Endothelial cell of hepatic sinusoid (primary cell): ENCODE measurements around the gene P2RY6.

Source experiments
- in situ Hi-C: cut with HindIII; loops from 2 replicates; pipeline ENCODE4 v1.10.0; 2017; ENCODE audit warnings: low sequenced_read_pairs

P2RY6 gene, protein sequence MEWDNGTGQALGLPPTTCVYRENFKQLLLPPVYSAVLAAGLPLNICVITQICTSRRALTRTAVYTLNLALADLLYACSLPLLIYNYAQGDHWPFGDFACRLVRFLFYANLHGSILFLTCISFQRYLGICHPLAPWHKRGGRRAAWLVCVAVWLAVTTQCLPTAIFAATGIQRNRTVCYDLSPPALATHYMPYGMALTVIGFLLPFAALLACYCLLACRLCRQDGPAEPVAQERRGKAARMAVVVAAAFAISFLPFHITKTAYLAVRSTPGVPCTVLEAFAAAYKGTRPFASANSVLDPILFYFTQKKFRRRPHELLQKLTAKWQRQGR

DNA sequence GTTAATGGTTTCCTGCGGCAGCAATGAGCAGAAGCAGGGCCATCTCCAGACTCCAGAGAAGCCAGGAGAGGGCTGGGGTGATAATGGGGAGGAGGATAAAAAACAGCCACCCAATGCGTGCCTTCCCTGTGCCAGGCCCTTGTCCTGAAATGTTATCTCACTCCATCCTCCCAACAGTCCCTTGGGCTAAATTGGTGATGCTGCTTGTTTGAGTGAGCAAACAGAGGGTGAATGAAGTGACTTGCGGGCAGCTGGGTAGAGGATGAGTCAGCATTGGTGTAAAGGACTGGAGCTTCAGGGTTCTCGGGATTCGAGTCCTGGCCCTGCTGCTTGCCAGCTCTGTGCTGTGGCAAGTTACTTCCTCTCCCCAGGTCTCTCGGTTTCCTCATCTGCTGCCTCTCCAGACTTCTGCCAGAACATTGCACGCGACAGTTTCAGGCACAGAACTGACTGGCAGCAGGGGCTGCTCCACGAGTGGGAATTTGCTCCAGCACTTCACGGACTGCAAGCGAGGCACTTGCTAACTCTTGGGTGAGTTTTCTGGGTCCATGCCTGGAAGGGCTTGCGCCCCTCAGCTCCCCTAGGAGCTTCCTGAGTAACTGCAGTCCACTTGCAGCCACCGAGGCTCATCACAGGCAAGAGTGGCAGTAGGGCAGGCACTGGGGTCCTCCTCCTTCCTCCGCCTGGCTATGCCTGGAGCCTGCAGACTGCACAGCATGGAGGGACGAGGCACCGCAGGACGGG lies at the start of gene P2RY6:
TSS of gene P2RY6 (plus strand) at position 403 of the 744 bp plus-strand sequence. CDS start 24,181 bp downstream, outside the sequence.
- in situ Hi-C loops = no loop called here

DNA sequence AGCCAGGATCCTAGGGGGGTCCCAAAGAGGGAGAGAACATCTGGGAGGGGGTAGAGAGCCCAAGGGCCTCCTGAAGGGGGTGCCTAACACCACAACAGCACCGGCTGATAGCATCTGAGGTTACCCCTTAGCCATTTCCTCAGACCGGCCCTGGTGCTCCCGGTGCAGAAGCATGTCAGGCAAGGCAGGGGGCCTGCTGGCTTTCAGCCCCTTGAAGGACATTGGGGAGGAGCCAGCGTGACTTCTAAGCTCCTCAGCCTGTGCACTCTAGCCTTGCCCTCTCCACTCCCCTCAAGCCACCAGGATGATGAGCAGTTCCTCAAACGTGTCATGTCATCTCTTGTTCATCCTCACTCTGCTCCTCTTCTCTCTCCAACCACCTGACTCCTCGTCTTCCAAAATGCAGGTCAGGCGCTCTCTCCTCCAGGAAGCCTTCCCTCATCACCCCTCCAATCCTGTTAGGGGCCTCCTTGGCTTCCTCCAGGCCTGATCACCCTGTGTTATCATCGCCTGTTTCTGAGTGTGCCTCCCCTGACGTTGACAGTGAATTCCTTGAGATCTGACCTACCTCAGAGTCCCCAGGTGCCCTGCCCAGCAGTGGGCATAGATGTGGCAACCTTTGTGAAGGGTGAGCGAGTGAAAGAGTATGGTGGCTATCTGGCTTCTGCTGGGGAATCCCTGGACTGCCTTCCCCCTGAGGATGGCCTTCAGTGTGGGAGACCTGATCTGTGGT lies 48.0 kb upstream of the P2RY6 start:
- in situ Hi-C loops = loop anchor here (5.0 kb wide), 2 partner anchors 47 to 58 kb away; no protein-coding TSS in a partner anchor

DNA sequence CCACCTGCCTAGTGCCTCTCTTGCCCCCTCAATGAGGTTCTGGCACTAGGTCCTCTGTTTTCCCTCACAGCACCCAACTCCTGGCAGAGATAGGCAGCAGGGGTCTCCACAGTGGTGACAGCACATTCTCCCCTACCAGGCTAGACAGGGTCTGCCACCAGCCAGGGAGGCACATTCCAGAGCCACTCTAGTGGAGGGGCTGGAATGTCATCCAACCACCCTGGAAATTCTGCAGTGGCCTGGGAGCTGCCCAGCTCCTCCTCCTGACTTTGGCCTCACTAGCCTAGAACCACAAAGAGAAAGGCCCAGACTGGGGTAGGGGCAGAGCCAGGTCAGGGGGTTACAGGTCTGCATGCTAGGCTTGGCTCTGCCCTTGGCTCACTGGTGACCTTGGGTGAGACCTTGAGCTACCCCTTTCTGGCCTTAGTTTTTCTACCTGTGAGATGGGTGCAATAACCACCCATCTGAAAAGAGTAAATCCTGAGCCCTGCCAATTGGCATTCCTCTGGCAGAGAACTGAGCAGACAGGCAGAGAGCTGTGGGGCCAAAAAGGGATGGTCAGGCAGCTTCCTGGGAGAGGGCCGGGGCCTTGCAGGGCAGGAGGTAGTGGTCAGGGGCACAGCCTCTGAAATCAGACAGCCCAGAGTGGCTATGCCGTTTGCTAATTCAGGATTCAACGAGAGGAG lies 47.0 kb upstream of the P2RY6 start:
- in situ Hi-C loops = no loop called here

DNA sequence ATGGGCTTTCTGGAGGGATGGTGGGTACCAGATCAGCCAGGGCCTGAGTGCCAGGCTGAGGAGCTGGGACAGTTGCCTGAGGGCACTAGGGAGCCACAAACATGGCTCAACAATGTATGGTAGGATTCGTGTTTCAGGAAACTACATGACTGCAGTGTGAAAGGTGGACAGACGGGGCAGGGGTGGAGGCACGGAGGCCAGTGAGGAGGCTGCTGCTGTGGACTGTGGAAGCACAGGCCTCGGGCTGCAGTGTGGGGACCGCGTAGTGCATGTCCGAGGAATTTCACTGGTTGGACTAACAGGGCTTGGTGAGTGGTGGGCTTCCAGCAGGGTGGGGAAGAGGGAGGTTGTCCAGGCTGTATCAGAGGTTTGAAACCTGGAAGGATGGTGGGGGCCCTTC lies 46.3 kb upstream of the P2RY6 start:
- in situ Hi-C loops = no loop called here

DNA sequence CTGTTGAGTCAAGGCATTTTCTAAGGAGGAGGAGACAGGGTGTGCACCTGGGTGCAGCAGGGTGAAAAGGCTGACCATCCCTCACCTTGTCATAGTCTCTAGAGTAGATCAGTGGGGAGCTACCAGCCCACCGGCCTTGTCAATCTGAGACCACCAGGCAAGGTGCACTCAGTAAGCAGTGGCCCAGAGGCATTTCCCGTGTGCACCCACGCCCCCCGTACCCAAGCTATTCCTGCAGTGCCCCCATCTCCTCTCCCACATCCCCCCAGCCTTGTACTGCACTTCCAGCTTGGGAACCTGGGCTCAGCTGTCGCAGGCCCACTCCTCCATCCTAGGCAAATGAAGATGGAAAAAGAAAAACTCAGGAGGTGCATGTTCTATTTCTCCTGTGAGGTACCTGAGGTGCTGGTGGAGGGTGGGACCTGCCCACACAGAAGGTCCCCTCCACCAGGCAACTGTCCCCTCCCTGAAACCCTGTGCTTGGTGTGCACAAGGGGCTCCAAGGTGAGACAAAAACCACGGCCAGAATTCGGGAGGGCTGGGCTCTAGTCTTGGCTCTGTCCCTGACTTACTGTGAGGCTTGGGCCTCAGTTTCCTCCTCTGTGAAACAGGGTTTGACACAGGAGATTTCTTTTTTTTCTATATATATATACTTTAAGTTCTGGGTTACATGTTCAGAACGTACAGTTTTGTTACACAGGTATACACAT lies 45.7 kb upstream of the P2RY6 start:
- in situ Hi-C loops = no loop called here

DNA sequence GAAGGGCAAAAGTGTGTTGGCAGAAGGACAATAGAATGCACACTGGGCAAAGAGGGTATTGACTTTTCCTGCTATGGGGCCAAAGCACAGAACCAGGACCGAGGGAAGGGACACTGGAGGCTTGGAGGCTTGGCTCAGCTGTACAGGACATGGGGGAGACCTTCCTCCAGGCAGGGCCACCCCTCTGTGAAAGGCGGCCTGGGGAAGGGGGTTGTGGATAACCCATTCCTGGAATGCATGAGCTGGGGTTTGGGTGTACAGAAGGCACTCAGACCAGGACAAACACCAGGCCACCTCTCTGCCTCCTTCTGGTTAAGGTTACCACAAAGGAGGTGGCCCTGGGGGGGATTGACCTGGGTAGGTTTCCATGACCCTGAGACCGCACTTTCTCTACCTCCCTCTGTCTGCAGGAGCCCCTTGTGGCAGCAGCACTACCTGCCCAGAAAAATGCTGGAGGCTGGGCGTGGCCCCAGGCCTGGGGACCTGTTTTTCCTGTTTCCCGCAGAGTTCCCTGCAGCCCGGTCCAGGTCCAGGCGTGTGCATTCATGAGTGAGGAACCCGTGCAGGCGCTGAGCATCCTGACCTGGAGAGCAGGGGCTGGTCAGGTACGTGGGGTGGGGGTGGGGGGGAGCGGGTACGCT lies 44.4 kb upstream of the P2RY6 start:
- in situ Hi-C loops = no loop called here

DNA sequence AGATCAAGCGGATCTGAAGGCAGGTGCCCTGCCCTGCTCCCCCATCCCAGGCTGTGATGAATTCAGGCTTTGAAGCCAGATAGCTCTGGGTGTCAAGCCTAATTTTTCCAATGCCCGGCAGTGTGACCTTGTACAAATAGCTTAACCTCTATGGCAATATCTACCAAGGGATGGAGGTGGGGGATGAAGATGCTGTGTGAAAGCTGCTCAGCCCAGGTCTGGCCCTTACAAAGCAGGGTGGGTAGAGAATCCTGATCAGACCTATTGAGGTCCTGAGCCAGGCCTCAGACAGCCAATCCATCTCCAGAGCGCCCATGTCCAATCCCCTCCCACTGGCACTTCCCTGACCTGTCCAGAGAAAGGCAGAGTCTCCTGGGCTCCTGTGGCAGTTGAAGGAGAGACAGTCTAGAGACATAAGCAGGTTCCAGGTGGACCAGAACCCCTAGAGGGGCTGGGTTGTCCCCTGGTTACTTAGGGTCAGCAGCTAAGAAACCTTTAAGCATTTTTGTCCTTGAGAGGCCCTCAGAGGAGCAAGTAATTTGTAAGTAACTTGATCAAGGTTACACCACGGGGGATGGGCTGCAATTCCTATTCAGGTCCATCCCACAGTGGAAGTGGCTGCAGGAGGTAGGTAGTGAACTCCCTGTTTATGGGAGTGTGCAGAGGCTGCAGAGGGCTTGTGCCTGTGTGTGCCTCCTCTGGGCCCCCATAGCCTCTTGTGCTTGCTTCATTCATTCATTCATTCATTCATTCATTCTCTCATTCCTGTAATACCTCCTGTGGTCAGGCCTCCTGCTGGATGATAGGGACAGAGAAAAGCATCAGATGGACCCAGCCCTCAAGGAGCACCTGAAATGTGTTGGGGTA lies 43.6 kb upstream of the P2RY6 start:
- in situ Hi-C loops = no loop called here

DNA sequence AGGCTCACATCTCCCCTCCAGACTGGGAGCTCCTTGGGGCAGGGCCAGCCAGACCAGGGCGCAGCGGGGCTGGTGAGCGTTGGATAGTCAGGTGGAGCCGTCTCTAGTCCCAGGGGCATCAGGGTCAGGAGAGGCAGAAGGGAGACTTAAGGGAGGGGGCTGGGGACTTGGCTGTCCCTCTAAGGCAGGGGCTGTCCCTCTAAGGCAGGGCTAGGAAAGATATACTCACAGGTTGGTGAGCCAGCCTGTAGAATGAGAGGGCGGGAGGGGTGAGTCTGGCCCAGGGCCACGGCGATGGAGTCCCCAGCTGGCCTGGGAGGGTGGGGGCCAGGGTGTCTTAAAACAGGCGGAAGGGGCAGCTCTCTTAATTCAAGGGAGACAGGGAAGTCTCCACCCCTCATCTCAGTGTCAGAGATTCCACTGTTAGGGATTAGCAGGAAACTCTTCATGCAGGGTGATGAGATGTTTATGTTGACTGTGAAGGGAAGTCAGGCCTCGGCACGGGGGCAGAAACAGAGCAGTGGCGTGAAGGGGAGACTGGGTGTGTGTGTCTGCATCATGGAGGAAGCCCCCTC lies 42.7 kb upstream of the P2RY6 start:
- in situ Hi-C loops = no loop called here

DNA sequence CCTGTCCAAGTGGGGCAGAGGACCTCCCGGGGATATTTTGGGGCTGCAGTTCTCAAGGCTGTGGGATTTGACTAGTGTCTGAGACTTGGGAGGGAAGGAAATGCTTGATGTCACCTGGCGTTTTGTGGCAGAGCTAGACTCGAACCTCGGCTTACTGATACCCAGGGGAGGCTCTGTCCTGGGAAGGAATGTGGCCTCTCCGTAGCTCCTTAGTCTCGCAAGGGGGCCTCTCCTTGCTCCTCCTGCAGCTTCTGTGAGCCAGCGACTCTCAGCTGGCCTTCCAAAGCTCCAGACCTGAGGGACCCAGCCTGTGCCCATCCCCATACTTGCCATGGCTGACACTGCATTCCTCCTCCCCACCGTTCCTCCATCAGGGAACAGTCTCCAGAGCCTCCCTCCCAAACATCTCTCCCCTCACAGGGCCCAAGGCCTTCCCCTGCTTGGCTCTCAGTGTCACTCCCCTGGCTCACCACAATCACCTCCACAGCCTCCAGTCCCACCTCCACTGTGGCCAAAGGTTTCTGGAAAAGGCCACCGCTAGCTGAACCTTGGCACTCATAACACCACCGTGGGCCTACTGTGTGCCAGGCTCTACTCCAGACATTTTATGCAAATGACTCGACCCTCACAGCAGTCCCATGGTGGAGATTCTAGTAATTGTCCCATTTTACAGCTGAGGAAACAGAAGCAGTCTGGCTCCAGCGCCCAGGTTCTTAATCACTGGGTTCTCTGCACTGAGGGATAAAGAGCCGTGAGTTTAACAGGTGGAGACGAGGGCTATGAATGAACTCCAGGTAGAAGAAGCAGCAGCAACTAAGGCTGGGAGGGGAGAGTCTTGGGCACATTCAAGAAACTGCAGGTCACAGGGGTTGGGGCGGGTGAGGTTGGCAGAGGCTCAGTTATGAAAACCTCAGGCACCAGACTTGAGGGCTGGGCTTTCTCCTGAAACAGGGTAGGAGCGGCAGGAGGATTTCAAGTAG lies 42.0 kb upstream of the P2RY6 start:
- in situ Hi-C loops = loop anchor here (10.0 kb wide), 1 partner anchor 475 kb away; the partner anchor contains the start of gene ARAP1

DNA sequence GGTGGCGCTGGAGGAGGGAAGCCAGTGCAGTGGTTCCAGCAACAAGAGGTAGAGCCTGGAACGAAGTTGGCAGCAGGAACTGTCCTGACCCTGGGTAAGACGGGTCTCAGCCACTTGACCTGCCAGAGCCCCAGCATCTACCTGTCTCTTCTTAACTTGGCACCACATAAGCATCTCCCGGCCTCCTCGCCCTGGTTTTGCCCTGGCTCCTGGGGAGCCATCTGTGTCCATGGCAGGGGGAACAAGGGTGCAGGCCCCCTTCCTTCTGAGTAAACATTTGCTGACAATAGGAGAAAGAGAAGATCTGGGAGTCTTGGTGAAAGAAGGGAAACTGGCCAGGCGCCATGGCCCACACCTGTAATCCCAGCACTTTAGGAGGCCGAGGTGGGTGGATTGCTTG lies 41.2 kb upstream of the P2RY6 start:
- in situ Hi-C loops = loop anchor here (10.0 kb wide), 1 partner anchor 476 kb away; the partner anchor contains the start of gene ARAP1

DNA sequence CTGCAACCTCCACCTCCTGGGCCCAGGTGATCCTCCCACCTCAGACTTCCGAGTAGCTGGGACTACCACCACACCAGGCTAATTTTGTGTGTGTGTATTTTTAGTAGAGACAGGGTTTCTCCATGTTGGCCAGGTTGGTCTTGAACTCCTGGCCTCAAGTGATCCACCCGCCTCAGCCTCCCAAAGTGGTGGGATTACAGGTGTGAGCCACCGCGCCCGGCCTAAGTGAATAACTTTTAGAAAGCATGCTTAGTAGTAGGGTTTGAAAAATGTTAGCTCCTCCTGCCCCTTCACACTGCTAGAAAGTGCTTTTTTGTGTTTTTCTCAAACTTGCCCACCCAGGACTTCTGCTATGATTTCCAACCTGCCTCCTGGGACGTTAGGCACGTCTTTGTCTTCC lies 39.7 kb upstream of the P2RY6 start:
- in situ Hi-C loops = loop anchor here (10.0 kb wide), 1 partner anchor 478 kb away; the partner anchor contains the start of gene ARAP1

DNA sequence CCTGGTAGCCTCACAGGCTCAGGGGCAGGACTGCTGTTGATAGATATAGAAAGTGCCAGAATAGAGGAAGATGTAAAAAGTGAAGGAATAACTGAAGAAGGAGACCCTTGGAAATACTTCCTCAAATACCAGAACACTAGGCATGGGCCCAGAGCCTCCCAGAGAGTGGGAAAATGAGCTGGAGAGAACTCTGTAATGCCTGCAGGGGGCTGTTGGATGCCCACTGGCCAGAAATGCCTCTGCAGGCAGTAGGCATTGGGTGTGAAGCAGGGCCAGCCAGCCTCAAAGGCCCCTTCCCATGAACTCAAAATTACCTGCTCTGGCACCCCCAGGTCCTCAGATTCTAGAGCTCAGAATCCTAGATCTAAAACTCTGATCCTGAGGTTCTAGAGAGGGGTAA lies 38.9 kb upstream of the P2RY6 start:
- in situ Hi-C loops = loop anchor here (10.0 kb wide), 1 partner anchor 478 kb away; the partner anchor contains the start of gene ARAP1

DNA sequence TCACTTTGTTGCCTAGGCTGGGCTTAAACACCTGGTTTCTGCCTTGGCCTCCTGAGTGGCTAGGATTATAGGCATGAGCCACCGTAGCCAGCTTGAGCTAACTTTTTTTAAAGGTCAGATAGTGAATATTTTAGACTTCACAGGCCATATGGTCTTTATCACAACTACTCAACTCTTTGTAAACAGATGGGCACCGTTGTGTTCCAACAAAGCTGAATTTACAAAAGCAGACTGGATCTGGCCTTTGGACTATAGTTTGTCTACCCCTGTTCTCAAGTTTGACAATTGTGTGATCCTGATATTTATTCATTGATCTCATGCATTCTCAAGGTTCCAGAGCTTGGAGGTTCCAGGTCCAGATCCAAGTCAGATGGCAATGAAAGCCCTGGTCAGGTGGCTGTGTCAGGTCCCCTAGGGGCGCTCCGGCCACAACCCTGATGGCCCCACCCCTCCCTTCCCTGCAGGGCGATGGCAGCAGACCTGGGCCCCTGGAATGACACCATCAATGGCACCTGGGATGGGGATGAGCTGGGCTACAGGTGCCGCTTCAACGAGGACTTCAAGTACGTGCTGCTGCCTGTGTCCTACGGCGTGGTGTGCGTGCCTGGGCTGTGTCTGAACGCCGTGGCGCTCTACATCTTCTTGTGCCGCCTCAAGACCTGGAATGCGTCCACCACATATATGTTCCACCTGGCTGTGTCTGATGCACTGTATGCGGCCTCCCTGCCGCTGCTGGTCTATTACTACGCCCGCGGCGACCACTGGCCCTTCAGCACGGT lies 38.3 kb upstream of the P2RY6 start:
- in situ Hi-C loops = loop anchor here (10.0 kb wide), 1 partner anchor 479 kb away; the partner anchor contains the start of gene ARAP1

DNA sequence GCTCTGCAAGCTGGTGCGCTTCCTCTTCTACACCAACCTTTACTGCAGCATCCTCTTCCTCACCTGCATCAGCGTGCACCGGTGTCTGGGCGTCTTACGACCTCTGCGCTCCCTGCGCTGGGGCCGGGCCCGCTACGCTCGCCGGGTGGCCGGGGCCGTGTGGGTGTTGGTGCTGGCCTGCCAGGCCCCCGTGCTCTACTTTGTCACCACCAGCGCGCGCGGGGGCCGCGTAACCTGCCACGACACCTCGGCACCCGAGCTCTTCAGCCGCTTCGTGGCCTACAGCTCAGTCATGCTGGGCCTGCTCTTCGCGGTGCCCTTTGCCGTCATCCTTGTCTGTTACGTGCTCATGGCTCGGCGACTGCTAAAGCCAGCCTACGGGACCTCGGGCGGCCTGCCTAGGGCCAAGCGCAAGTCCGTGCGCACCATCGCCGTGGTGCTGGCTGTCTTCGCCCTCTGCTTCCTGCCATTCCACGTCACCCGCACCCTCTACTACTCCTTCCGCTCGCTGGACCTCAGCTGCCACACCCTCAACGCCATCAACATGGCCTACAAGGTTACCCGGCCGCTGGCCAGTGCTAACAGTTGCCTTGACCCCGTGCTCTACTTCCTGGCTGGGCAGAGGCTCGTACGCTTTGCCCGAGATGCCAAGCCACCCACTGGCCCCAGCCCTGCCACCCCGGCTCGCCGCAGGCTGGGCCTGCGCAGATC lies 37.5 kb upstream of the P2RY6 start:
- in situ Hi-C loops = loop anchor here (10.0 kb wide), 1 partner anchor 480 kb away; the partner anchor contains the start of gene ARAP1

DNA sequence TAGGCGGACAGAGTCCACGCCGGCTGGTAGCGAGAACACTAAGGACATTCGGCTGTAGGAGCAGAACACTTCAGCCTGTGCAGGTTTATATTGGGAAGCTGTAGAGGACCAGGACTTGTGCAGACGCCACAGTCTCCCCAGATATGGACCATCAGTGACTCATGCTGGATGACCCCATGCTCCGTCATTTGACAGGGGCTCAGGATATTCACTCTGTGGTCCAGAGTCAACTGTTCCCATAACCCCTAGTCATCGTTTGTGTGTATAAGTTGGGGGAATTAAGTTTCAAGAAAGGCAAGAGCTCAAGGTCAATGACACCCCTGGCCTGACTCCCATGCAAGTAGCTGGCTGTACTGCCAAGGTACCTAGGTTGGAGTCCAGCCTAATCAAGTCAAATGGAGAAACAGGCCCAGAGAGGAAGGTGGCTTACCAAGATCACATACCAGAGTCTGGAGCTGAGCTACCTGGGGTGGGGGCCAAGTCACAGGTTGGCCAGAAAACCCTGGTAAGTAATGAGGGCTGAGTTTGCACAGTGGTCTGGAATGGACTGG lies 36.8 kb upstream of the P2RY6 start:
- in situ Hi-C loops = loop anchor here (10.0 kb wide), 1 partner anchor 481 kb away; the partner anchor contains the start of gene ARAP1
